HEK293T (cell line): ENCODE results near the gene CFD.

Source experiments
- ARNT ChIP-seq: fragments of 450-650 bp; IDR thresholded peaks from 2 replicates; pipeline ENCODE4 v1.6.1; 2017; ENCODE audit warnings: mild to moderate bottlenecking
- BHLHE40 ChIP-seq: fragments of 450-650 bp; IDR thresholded peaks from 2 replicates; pipeline ENCODE4 v1.6.1; 2016; ENCODE audit warnings: mild to moderate bottlenecking, moderate library complexity, borderline replicate concordance
- CTBP1 ChIP-seq: fragments of 450-650 bp; IDR thresholded peaks from 2 replicates; pipeline ENCODE4 v1.6.1; 2016; ENCODE audit warnings: borderline replicate concordance
- ELF4 ChIP-seq: fragments of 450-650 bp; IDR thresholded peaks from 2 replicates; pipeline ENCODE4 v1.6.1; 2017; ENCODE audit warnings: antibody characterized with exemption
- FOXA1 ChIP-seq: fragments of 450-650 bp; IDR thresholded peaks from 2 replicates; pipeline ENCODE4 v1.6.1; 2016; ENCODE audit warnings: mild to moderate bottlenecking
- FOXK2 ChIP-seq: fragments of 450-650 bp; IDR thresholded peaks from 2 replicates; pipeline ENCODE4 v1.6.1; 2016; ENCODE audit warnings: mild to moderate bottlenecking
- FOXM1 ChIP-seq: fragments of 450-650 bp; IDR thresholded peaks from 2 replicates; pipeline ENCODE4 v1.6.1; 2017; ENCODE audit warnings: mild to moderate bottlenecking, borderline replicate concordance
- NFRKB ChIP-seq: fragments of 450-650 bp; IDR thresholded peaks from 2 replicates; pipeline ENCODE4 v1.6.1; 2016; ENCODE audit warnings: mild to moderate bottlenecking, moderate library complexity
- SP1 ChIP-seq: fragments of 450-650 bp; IDR thresholded peaks from 2 replicates; pipeline ENCODE4 v1.6.1; 2017
- SUZ12 ChIP-seq: fragments of 450-650 bp; IDR thresholded peaks from 2 replicates; pipeline ENCODE4 v1.6.1; 2016; ENCODE audit warnings: mild to moderate bottlenecking

GRCh38 chr19:850979-851335, 8.5 kb upstream of the CFD start:
- TF ChIP-seq BHLHE40 (no peak), ELF4 (no peak), FOXA1 (no peak), SUZ12 (no peak), SP1 (no peak), FOXM1 (no peak), ARNT (no peak), CTBP1 (no peak), FOXK2 (no peak), NFRKB (no peak)
